IPS-NIHi11 (cell line): ENCODE measurements around the gene EVA1C.

ENCODE experiments used
- DNase-seq: peaks from one replicate; pipeline ENCODE4 v3.0.0; 2012; ENCODE audit warnings: mixed read lengths, low spot score

EVA1C gene

GRCh38 chr21:32562426-32562825 is 149.9 kb downstream of the EVA1C start:
- DNase-seq, result no peak

- DNase-seq, result no peak
Observed at GRCh38 chr21:32562915-32563314, 150.4 kb downstream of the EVA1C start.
